NCI-H2227 (cell line): Measurements from ENCODE around the gene TBC1D17.

Experiments
- DNase-seq: peaks from one replicate; lab custom pipeline; 2025; ENCODE audit not compliant: unreplicated experiment; lab: John Stamatoyannopoulos, UW

The TBC1D17 gene

GRCh38 chr19:49875177-49875576 is 2.3 kb upstream of the TBC1D17 start:
- DNase-seq, result no peak

- peak; percentile 74 for DNase-seq
These were observed 1.6 kb upstream of the TBC1D17 start for GRCh38 chr19:49875857-49876421.

GRCh38 chr19:49876422-49877019 is 981 bp upstream of the TBC1D17 start:
- DNase-seq, result peak; percentile 96

- peak; percentile 95 for DNase-seq
These were observed 609 bp downstream of the TBC1D17 start for GRCh38 chr19:49877879-49878743.

GRCh38 chr19:49878744-49879070 is 1.2 kb downstream of the TBC1D17 start:
- DNase-seq, result no peak

- no peak for DNase-seq
These were observed 1.9 kb downstream of the TBC1D17 start for GRCh38 chr19:49879243-49879963.

- DNase-seq, result no peak
These were observed 2.8 kb downstream of the TBC1D17 start for GRCh38 chr19:49880162-49880869.

GRCh38 chr19:49881186-49881585 is 3.7 kb downstream of the TBC1D17 start:
- DNase-seq, result no peak

GRCh38 chr19:49881672-49882394 is 4.3 kb downstream of the TBC1D17 start:
- DNase-seq, result no peak

- DNase-seq, result no peak
These were observed 5.1 kb downstream of the TBC1D17 start for GRCh38 chr19:49882643-49883042.

- no peak for DNase-seq
These were observed 5.6 kb downstream of the TBC1D17 start for GRCh38 chr19:49883094-49883493.

GRCh38 chr19:49884109-49884508 is 6.6 kb downstream of the TBC1D17 start:
- no peak for DNase-seq

GRCh38 chr19:49884760-49885159 is 7.3 kb downstream of the TBC1D17 start:
- no peak for DNase-seq

- DNase-seq, result no peak
These were observed 9.6 kb downstream of the TBC1D17 start for GRCh38 chr19:49887037-49887664.

GRCh38 chr19:49887665-49888509 is 10.4 kb downstream of the TBC1D17 start:
- peak; percentile 27 for DNase-seq

GRCh38 chr19:49888510-49888824 is 11.0 kb downstream of the TBC1D17 start:
- DNase-seq, result no peak

GRCh38 chr19:49889038-49889686 is 11.7 kb downstream of the TBC1D17 start:
- no peak for DNase-seq

- DNase-seq, result no peak
These were observed 12.3 kb downstream of the TBC1D17 start for GRCh38 chr19:49889687-49890348.
